Stimulated activated effector memory CD8-positive, alpha-beta T cell treated with anti-CD3 and anti-CD28 coated beads, Interleukin-12 subunit alpha, Interleukin-12 subunit beta, amount 100 ng/mL, for 72 hours (primary cell): ENCODE measurements around the gene IFNA17.
"Not testable (repeated sequence)": the region's sequence is repeated elsewhere in the genome, so short reads cannot be mapped to it uniquely, and the experiment has no call there.

ENCODE experiments used
- ATAC-seq: fragments of 150-1000 bp; cut with Tn5 transposase; 2 replicates; pipeline ENCODE4 v1.10.0; 2021
- DNase-seq, 2 donors: peaks; one replicate each; pipeline ENCODE4 v3.0.0; 2021 to 2022; ENCODE audit warnings: low spot score in 2 of 2
- H3K27ac Mint-ChIP-seq: one replicate; pipeline ENCODE4 v1.8.0; 2022; ENCODE audit warnings: mild to moderate bottlenecking, mixed read lengths
- H3K36me3 Mint-ChIP-seq: one replicate; pipeline ENCODE4 v1.8.0; 2022; ENCODE audit warnings: mild to moderate bottlenecking, mixed read lengths
- H3K4me1 Mint-ChIP-seq: one replicate; pipeline ENCODE4 v1.8.0; 2022; ENCODE audit warnings: mixed read lengths
- H3K4me3 Mint-ChIP-seq: one replicate; pipeline ENCODE4 v1.8.0; 2022; ENCODE audit warnings: mild to moderate bottlenecking, mixed read lengths
- H3K9me3 Mint-ChIP-seq: one replicate; pipeline ENCODE4 v1.8.0; 2022; ENCODE audit warnings: mixed read lengths

IFNA17 gene

GRCh38 chr9:21228122-21228521 is at the start of gene IFNA17:
IFNA17 (minus strand) TSS chr9:21228222; CDS start chr9:21228173, 49 bp downstream.
- no peak for DNase-seq
- Mint-ChIP-seq H3K36me3 (no peaks in the 10 kb centered on the region), H3K4me1 (no peaks in the 10 kb centered on the region), H3K27ac (no peak within 1 kb of the TSS), H3K4me3 (no peak within 1 kb of the TSS), H3K9me3 (no peaks in the 10 kb centered on the region)
- ATAC-seq, result no peak

GRCh38 chr9:21268347-21268657 is 40.3 kb upstream of the IFNA17 start:
- Mint-ChIP-seq H3K27ac (no peak overlapping the region), H3K36me3 (no peaks in the 10 kb centered on the region), H3K4me1 (no peaks in the 10 kb centered on the region)

GRCh38 chr9:21267485-21268346 is 39.7 kb upstream of the IFNA17 start:
- H3K4me1 Mint-ChIP-seq, result no peaks in the 10 kb centered on the region
- H3K4me3 Mint-ChIP-seq, result no peak overlapping the region
- H3K9me3 Mint-ChIP-seq, result no peaks in the 10 kb centered on the region
- H3K36me3 Mint-ChIP-seq, result no peaks in the 10 kb centered on the region
- ATAC-seq (no peak), DNase-seq (no peak)
- H3K27ac Mint-ChIP-seq, result no peak overlapping the region

More at GRCh38 chr9:21268347-21268657, 40.3 kb upstream of the IFNA17 start:
- no peak overlapping the region for H3K4me3 Mint-ChIP-seq
- H3K9me3 Mint-ChIP-seq, result no peaks in the 10 kb centered on the region
- DNase-seq (no peak), ATAC-seq (no peak)

GRCh38 chr9:21266733-21267484 is 38.9 kb upstream of the IFNA17 start:
- no peak for DNase-seq
- H3K4me3 Mint-ChIP-seq, result no peak overlapping the region
- no peak for ATAC-seq
- H3K36me3 Mint-ChIP-seq, result no peaks in the 10 kb centered on the region
- H3K4me1 Mint-ChIP-seq, result no peaks in the 10 kb centered on the region
- no peaks in the 10 kb centered on the region for H3K9me3 Mint-ChIP-seq
- no peak overlapping the region for H3K27ac Mint-ChIP-seq

GRCh38 chr9:21265421-21266189 is 37.6 kb upstream of the IFNA17 start:
- DNase-seq, result no peak
- Mint-ChIP-seq H3K27ac (no peak overlapping the region), H3K4me3 (no peak overlapping the region), H3K9me3 (no peaks in the 10 kb centered on the region), H3K4me1 (no peaks in the 10 kb centered on the region), H3K36me3 (no peaks in the 10 kb centered on the region)
- ATAC-seq, result peak; percentile 34

DNA sequence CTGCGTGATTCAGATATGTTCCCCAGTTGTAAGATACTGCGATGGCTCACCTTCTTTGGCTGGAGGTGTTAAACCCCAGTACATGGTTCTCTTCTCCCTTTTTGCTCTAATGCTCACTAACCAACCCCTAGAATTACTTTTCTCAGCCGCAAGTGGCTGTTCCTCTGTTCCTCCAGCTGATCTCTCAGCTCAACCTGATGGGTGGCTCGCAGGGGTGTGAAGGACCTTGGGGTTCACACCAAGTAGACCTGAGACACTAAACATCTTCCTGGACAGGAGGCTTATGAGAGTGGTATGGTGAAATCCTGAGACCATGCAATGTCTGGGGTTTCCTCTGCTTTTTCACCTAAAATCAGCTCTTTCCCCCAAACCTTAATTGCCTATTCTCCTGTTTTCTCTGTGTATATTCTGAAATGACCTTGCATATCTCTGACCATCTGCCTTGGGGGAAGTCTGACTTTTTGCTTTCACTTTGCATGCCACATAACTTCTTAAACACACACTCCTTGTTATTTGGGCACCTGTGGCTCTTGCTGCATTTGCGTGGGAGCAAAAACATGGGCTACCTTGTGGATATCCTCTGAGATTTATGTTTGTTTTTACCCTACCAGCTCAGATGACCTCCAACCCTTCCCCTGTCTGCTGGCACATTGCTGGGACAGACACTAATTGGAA is 27.7 kb upstream of the IFNA17 start:
- ATAC-seq (no peak), DNase-seq (no peak)
- peaks cover 6% of the 10 kb centered on the region for H3K4me1 Mint-ChIP-seq
- no peak overlapping the region for H3K27ac Mint-ChIP-seq
- no peaks in the 10 kb centered on the region for H3K9me3 Mint-ChIP-seq
- no peaks in the 10 kb centered on the region for H3K36me3 Mint-ChIP-seq
- H3K4me3 Mint-ChIP-seq, result no peak overlapping the region

GRCh38 chr9:21252721-21253547 is 24.9 kb upstream of the IFNA17 start:
- H3K9me3 Mint-ChIP-seq, result no peaks in the 10 kb centered on the region
- peaks cover 6% of the 10 kb centered on the region for H3K4me1 Mint-ChIP-seq
- no peak overlapping the region for H3K4me3 Mint-ChIP-seq
- ATAC-seq (peak; percentile 72), DNase-seq (no peak)
- H3K27ac Mint-ChIP-seq, result no peak overlapping the region
- H3K36me3 Mint-ChIP-seq, result no peaks in the 10 kb centered on the region

GRCh38 chr9:21251638-21252037 is 23.6 kb upstream of the IFNA17 start:
- DNase-seq (no peak), ATAC-seq (no peak)
- no peak overlapping the region for H3K27ac Mint-ChIP-seq
- no peaks in the 10 kb centered on the region for H3K36me3 Mint-ChIP-seq
- H3K4me1 Mint-ChIP-seq, result peaks cover 6% of the 10 kb centered on the region
- no peaks in the 10 kb centered on the region for H3K9me3 Mint-ChIP-seq
- no peak overlapping the region for H3K4me3 Mint-ChIP-seq

DNA sequence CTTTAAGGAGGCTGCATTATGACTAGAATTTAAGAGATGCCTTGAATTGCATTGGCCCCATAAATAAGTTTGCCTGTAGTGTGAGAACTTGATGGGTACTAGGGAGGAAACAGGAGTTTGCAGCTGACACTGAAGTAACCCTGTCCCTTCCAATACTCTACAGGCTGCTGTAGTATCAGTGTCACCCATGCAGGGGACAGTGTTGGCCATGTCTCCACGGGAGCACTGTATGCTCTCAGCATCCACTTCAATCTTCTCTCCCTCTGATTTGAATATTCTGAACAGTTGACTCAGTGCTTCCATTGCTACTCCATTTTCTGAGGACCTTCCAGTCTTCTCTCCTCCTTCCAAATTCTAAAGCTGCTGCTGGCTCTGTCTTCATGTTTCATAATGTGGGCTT is 23.2 kb upstream of the IFNA17 start:
- H3K4me1 Mint-ChIP-seq, result peaks cover 6% of the 10 kb centered on the region
- no peak for DNase-seq
- H3K36me3 Mint-ChIP-seq, result no peaks in the 10 kb centered on the region
- no peaks in the 10 kb centered on the region for H3K9me3 Mint-ChIP-seq
- no peak for ATAC-seq
- no peak overlapping the region for H3K27ac Mint-ChIP-seq
- no peak overlapping the region for H3K4me3 Mint-ChIP-seq

DNA sequence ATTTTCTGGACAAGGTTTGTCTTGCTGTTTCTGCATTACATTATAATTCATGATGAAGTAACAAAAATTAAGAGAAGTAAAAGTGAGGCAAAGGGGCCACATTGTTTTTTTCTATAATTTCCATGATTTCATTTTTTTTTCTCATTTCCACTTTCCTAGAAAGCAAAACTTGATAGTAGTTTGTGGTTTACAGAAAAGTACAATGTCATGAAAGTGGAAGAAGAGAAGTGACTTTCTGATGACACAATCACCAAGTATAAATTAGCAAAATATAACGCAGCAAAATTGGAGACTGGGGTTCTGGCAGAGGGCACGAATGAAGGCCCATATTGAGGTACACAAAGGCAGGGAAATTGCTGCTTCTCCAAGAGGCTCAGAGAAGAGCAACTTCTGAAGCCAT is 16.8 kb upstream of the IFNA17 start:
- ATAC-seq, result no peak
- no peak overlapping the region for H3K27ac Mint-ChIP-seq
- DNase-seq, result no peak
- H3K36me3 Mint-ChIP-seq, result no peaks in the 10 kb centered on the region
- no peaks in the 10 kb centered on the region for H3K9me3 Mint-ChIP-seq
- H3K4me1 Mint-ChIP-seq, result no peaks in the 10 kb centered on the region
- H3K4me3 Mint-ChIP-seq, result no peak overlapping the region

GRCh38 chr9:21239911-21240310 is 11.9 kb upstream of the IFNA17 start, which contains the start of gene IFNA14:
IFNA14 (minus strand) TSS chr9:21240005; CDS start chr9:21239935, 70 bp downstream.
- Mint-ChIP-seq H3K4me3 (no peak within 1 kb of the TSS), H3K36me3 (no peaks in the 10 kb centered on the region), H3K9me3 (no peaks in the 10 kb centered on the region), H3K4me1 (peaks cover 13% of the 10 kb centered on the region), H3K27ac (no peak within 1 kb of the TSS)
- ATAC-seq, result no peak
- DNase-seq, result no peak

- DNase-seq, H3K4me3 Mint-ChIP-seq: not testable (repeated sequence)
Observed at GRCh38 chr9:21236360-21236714, 8.3 kb upstream of the IFNA17 start.

DNA sequence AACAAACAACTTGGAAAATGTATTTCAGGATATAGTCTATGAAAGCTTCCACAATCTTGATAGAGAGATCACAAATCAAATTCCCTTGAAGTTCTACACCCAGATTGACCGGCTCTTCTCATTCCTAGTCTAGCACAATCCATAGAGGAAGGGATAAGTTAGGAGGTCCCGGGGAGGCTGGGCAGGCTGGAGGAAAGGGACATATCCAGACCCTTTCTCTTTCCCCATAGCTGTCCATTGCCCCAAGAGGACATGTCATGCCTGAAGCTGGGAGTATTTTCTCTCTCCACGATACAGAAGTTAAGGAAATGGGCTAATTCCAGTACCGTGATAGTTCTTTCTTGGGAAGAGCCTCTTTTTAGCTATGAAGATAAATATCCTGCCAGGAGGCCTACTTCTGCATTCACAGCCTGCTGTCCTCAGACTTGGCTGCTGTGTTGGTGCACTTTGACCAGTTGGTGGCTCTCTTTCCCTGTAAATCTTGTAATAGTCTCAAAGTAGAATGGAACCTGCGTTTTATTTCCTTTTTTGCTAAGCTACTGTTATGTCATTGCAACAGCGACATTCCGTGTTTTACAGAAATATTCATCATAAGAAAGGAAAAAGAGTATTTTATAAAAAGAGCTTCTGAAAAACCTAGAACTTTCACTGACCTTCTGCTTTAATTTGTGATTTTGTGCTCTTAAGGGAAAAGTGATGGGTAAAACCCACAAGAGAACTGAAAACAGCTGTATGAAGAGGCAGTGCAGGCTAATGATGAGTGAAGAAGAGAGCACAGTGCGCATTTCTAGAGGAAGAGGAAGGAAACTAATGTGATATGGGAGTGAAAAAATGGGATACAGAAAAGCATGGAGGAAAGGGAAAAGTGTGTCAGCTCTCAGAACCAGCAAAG is 7.7 kb upstream of the IFNA17 start:
- ATAC-seq, result peak; percentile 59
- peak overlapping the region; percentile 6 for H3K27ac Mint-ChIP-seq
- H3K36me3 Mint-ChIP-seq, DNase-seq, H3K4me3 Mint-ChIP-seq, H3K9me3 Mint-ChIP-seq: not testable (repeated sequence)
- H3K4me1 Mint-ChIP-seq, result peaks cover 13% of the 10 kb centered on the region

More at GRCh38 chr9:21236360-21236714, 8.3 kb upstream of the IFNA17 start:
- Mint-ChIP-seq H3K27ac (peak overlapping the region; percentile 6), H3K4me1 (peaks cover 13% of the 10 kb centered on the region)
- H3K9me3 Mint-ChIP-seq, H3K36me3 Mint-ChIP-seq, ATAC-seq: not testable (repeated sequence)
